Hepatocyte (in vitro differentiated cells): Measurements from ENCODE around the gene ZNF230. TPM values are rescaled to one million over a fixed set of nuclear protein-coding genes. Genes with fewer than 3 reads are reported as not detected.

Source experiments
- DNase-seq: peaks from one replicate; pipeline ENCODE4 v3.0.0-alpha.2; 2016; ENCODE audit warnings: low spot score
- H2AFZ ChIP-seq: fragments of 200-600 bp; sonication (generic); 2 replicates; pipeline ENCODE4 v1.6.0; 2016; ENCODE audit warnings: antibody characterized with exemption, mild to moderate bottlenecking
- H3K27ac ChIP-seq: fragments of 200-600 bp; sonication (generic); 2 replicates; pipeline ENCODE4 v1.5.1; 2016; ENCODE audit warnings: mild to moderate bottlenecking
- H3K27me3 ChIP-seq: fragments of 200-600 bp; sonication (generic); 2 replicates; pipeline ENCODE4 v1.6.1; 2016
- H3K36me3 ChIP-seq: fragments of 200-600 bp; sonication (generic); replicated peaks from 2 replicates; pipeline ENCODE4 v1.5.1; 2016; ENCODE audit warnings: low read depth; ENCODE audit not compliant: insufficient read depth
- H3K4me1 ChIP-seq: fragments of 200-600 bp; sonication (generic); 2 replicates; pipeline ENCODE4 v1.5.1; 2016; ENCODE audit warnings: mild to moderate bottlenecking, moderate library complexity; ENCODE audit not compliant: insufficient read depth
- H3K4me2 ChIP-seq: fragments of 200-600 bp; sonication (generic); 2 replicates; pipeline ENCODE4 v1.6.0; 2016
- H3K4me3 ChIP-seq: fragments of 200-600 bp; sonication (generic); 2 replicates; pipeline ENCODE4 v1.5.1; 2016; ENCODE audit warnings: mild to moderate bottlenecking
- H3K79me2 ChIP-seq: fragments of 200-600 bp; sonication (generic); 2 replicates; pipeline ENCODE4 v1.6.0; 2017; ENCODE audit warnings: mild to moderate bottlenecking
- H3K9me2 ChIP-seq: fragments of 200-600 bp; sonication (generic); replicated peaks from 2 replicates; pipeline ENCODE4 v1.6.0; 2017; ENCODE audit warnings: mild to moderate bottlenecking; ENCODE audit not compliant: insufficient read depth
- H3K9me3 ChIP-seq: fragments of 200-600 bp; sonication (generic); 2 replicates; pipeline ENCODE4 v1.5.1; 2016; ENCODE audit warnings: low read depth, mild to moderate bottlenecking
- H4K20me1 ChIP-seq: fragments of 200-600 bp; sonication (generic); 2 replicates; pipeline ENCODE4 v1.6.0; 2016; ENCODE audit warnings: mild to moderate bottlenecking; ENCODE audit not compliant: insufficient read depth, poor library complexity, severe bottlenecking
- CTCF ChIP-seq: fragments of 200-600 bp; sonication (generic); IDR thresholded peaks from 2 replicates; pipeline ENCODE4 v1.5.1; 2016; ENCODE audit warnings: antibody characterized with exemption, mild to moderate bottlenecking; ENCODE audit not compliant: poor library complexity
- EZH2 ChIP-seq: fragments of 200-600 bp; sonication (generic); IDR thresholded peaks from 2 replicates; pipeline ENCODE4 v1.6.1; 2016; ENCODE audit warnings: antibody characterized with exemption, mild to moderate bottlenecking, borderline replicate concordance
- EZH2phosphoT487 ChIP-seq: fragments of 200-600 bp; sonication (generic); IDR thresholded peaks from one replicate; pipeline ENCODE4 v1.6.1; 2018; ENCODE audit warnings: antibody characterized with exemption, mild to moderate bottlenecking, low read depth, moderate library complexity; ENCODE audit not compliant: unreplicated experiment, severe bottlenecking
- WGBS: methylation state at CpG from one replicate; pipeline ENCODE4 v1.1.6; 2016; ENCODE audit warnings: low lambda C conversion rate; ENCODE audit errors: missing lambda C conversion rate; 5-methylcytosine and 5-hydroxymethylcytosine counted together
- polyA plus RNA-seq: library from polyadenylated mRNA; unstranded; fragments of >200 nt; fragmentation: Nextera tagmentation; extraction: Ambion mirVana; gene quantifications from 2 replicates; pipeline ENCODE4 v1.2.1, GENCODE V29; 2016
- total RNA-seq: library from RNA; depleted of rRNA; stranded (reverse); fragments of >200 nt; gene quantifications from 2 replicates; pipeline ENCODE4 v1.2.3, GENCODE V29; 2014

Gene ZNF230
- total and polyA plus RNA-seq, 2 experiments from 2014 or later: 3.7 to 4.4 TPM

- no peaks in the 10 kb centered on the region for H4K20me1 ChIP-seq
- H3K36me3 ChIP-seq: no peaks in the 10 kb centered on the region
- H3K79me2 ChIP-seq: no peaks in the 10 kb centered on the region
- H3K9me2 ChIP-seq: no peaks in the 10 kb centered on the region
- no peaks in the 10 kb centered on the region for H3K9me3 ChIP-seq
- no peak overlapping the region for H3K4me2 ChIP-seq
- H3K27ac ChIP-seq: no peak overlapping the region
- no peak for TF ChIP-seq CTCF
- no peak for TF ChIP-seq EZH2
- TF ChIP-seq EZH2phosphoT487: no peak
- no peaks in the 10 kb centered on the region for H3K27me3 ChIP-seq
- H3K4me3 ChIP-seq: no peak overlapping the region
- H2AFZ ChIP-seq: no peak overlapping the region
- WGBS: 84% methylated on average over 10 of the region's 10 CpGs
- DNase-seq: no peak
- H3K4me1 ChIP-seq: peaks cover 5% of the 10 kb centered on the region
Observed at GRCh38 chr19:43997631-43998290, 5.0 kb upstream of the ZNF230 start.

GRCh38 chr19:44002212-44002565 lies 568 bp upstream of the ZNF230 start:
- H3K27me3 ChIP-seq: no peaks in the 10 kb centered on the region
- H3K4me2 ChIP-seq: peak overlapping the region; percentile 86
- 21% methylated on average over 8 of the region's 8 CpGs for WGBS
- H3K9me2 ChIP-seq: no peaks in the 10 kb centered on the region
- H3K4me3 ChIP-seq: peak overlapping the region; percentile 78
- H3K9me3 ChIP-seq: peaks cover 3% of the 10 kb centered on the region
- H3K79me2 ChIP-seq: peaks cover 26% of the 10 kb centered on the region
- peak overlapping the region; percentile 85 for H3K27ac ChIP-seq
- TF ChIP-seq EZH2phosphoT487: no peak
- TF ChIP-seq CTCF: no peak
- no peak for TF ChIP-seq EZH2
- DNase-seq: no peak
- no peaks in the 10 kb centered on the region for H4K20me1 ChIP-seq
- peaks cover 10% of the 10 kb centered on the region for H3K4me1 ChIP-seq
- H2AFZ ChIP-seq: peak overlapping the region; percentile 96
- H3K36me3 ChIP-seq: no peaks in the 10 kb centered on the region

GRCh38 chr19:44003461-44004009 lies 778 bp downstream of the ZNF230 start:
- Histone ChIP-seq H3K79me2 (peaks cover 26% of the 10 kb centered on the region), H3K4me3 (peak overlapping the region; percentile 82), H3K4me2 (peak overlapping the region; percentile 90), H3K27me3 (no peaks in the 10 kb centered on the region), H2AFZ (peak overlapping the region; percentile 94), H3K9me2 (no peaks in the 10 kb centered on the region), H3K9me3 (peaks cover 12% of the 10 kb centered on the region), H3K4me1 (peaks cover 10% of the 10 kb centered on the region), H3K27ac (peak overlapping the region; percentile 85), H3K36me3 (no peaks in the 10 kb centered on the region), H4K20me1 (no peaks in the 10 kb centered on the region)
- TF ChIP-seq EZH2phosphoT487: no peak
- no peak for TF ChIP-seq CTCF
- TF ChIP-seq EZH2: no peak
- DNase-seq: peak; percentile 23
- WGBS: 5% methylated on average over 15 of the region's 15 CpGs
